K562 (cell line): ENCODE measurements around the gene C6orf15. TPM values are rescaled to one million over a fixed set of nuclear protein-coding genes. Genes with fewer than 3 reads are reported as not detected.
A peak's percentile ranks its signal among the peaks of the same experiment; 100 is the strongest.

ENCODE experiments used
- ATAC-seq: fragments of 200-7000 bp; cut with Tn5 transposase; 3 replicates; pipeline ENCODE4 v1.9.1; 2020; ENCODE audit warnings: moderate library complexity
- BruUV-seq: library from RNA; stranded (reverse); fragments of 400-500 nt; replicated peaks from 2 replicates; lab custom pipeline; 2021; lab: Mats Ljungman, UMichigan
- CTCF ChIA-PET: fragments of 300-600 bp; formaldehyde crosslinking; extraction: SDS; loops from one replicate; lab custom pipeline; 2021; ENCODE audit warnings: low intra/inter-chr PET ratio; lab: Yijun Ruan, JAX
- POLR2A ChIA-PET: fragments of 300-600, 350-650 bp; sonication (Branson Sonifier 250); formaldehyde crosslinking; extraction: SDS; loops from one replicate; lab custom pipeline; 2021; ENCODE audit warnings: antibody characterized with exemption, inconsistent platforms; lab: Yijun Ruan, JAX
- DNase-seq, 4 experiments: peaks; one replicate each; pipeline versions ENCODE4 v3.0.0 to v3.0.0-alpha.2; 2011 to 2018; ENCODE audit warnings: low spot score in 3 of 4, mixed read lengths in 3 of 4; ENCODE audit errors: extremely low read depth in 1 of 4
- FAIRE-seq: peaks from 2 replicates; lab custom pipeline; 2011; peaks lifted over from hg19 to GRCh38; lab: Jason Lieb, UNC
- H2AFZ ChIP-seq: 2 replicates; pipeline ENCODE4 v1.6.0; 2011; ENCODE audit warnings: low read depth, low read length, control low read depth, inconsistent platforms
- H3K27ac ChIP-seq: fragments of 200-600 bp; 3 replicates; pipeline ENCODE4 v1.8.0; 2011; ENCODE audit warnings: low read depth, mild to moderate bottlenecking, control low read depth, inconsistent platforms, low read length, moderate library complexity, mixed read lengths; ENCODE audit errors: extremely low read depth
- H3K27me3 ChIP-seq, 2 experiments: fragments of 300-600 bp in 1 of 2; 2 replicates in 1 of 2; 3 replicates in 1 of 2; pipeline versions ENCODE4 v1.6.0 to v1.8.0; 2011; ENCODE audit warnings: inconsistent platforms in 2 of 2, low read length in 2 of 2, mild to moderate bottlenecking in 1 of 2, mixed read lengths in 1 of 2, moderate library complexity in 1 of 2; ENCODE audit not compliant: control insufficient read depth in 2 of 2, insufficient read depth in 2 of 2
- H3K36me3 ChIP-seq: fragments of 300-600 bp; 3 replicates; pipeline ENCODE4 v1.8.0; 2011; ENCODE audit warnings: mild to moderate bottlenecking, low read length, inconsistent platforms; ENCODE audit not compliant: control insufficient read depth, insufficient read depth
- H3K4me1 ChIP-seq, 2 experiments: fragments of 200-600 bp in 1 of 2; replicated peaks in 1 of 2; 2 replicates in 1 of 2; 3 replicates in 1 of 2; pipeline versions ENCODE4 v1.5.1 to v1.8.0; 2011; ENCODE audit warnings: inconsistent platforms in 2 of 2, low read length in 2 of 2, mild to moderate bottlenecking in 1 of 2, mixed read lengths in 1 of 2, moderate library complexity in 1 of 2; ENCODE audit not compliant: control insufficient read depth in 2 of 2, insufficient read depth in 2 of 2
- H3K4me2 ChIP-seq: 2 replicates; pipeline ENCODE4 v1.6.1; 2011; ENCODE audit warnings: low read length, control low read depth, inconsistent platforms, mixed read lengths; ENCODE audit not compliant: insufficient read depth
- H3K4me3 ChIP-seq: fragments of 200-600 bp; sonication (generic), shearing (Covaris generic); 2 replicates; pipeline ENCODE4 v1.5.1; 2016; ENCODE audit warnings: control low read depth, inconsistent platforms
- H3K79me2 ChIP-seq: fragments of 200-600 bp; 3 replicates; pipeline ENCODE4 v1.8.0; 2011; ENCODE audit warnings: low read length, inconsistent platforms; ENCODE audit not compliant: control insufficient read depth, insufficient read depth
- H3K9ac ChIP-seq, 2 experiments: 2 replicates each; pipeline versions ENCODE4 v1.6.0 to v1.6.1; 2011; ENCODE audit warnings: low read depth in 2 of 2, low read length in 2 of 2, control low read depth in 1 of 2, inconsistent platforms in 1 of 2, mild to moderate bottlenecking in 1 of 2, mixed read lengths in 1 of 2; ENCODE audit not compliant: insufficient read depth in 1 of 2
- H3K9me1 ChIP-seq: one replicate; pipeline ENCODE4 v1.6.0; 2011; ENCODE audit warnings: inconsistent platforms, mild to moderate bottlenecking, low read length, moderate library complexity; ENCODE audit not compliant: control insufficient read depth, insufficient read depth
- H3K9me3 ChIP-seq: replicated peaks from 2 replicates; pipeline ENCODE4 v1.5.1; 2011; ENCODE audit warnings: low read depth, low read length, inconsistent platforms; ENCODE audit not compliant: control insufficient read depth, insufficient read depth
- H4K20me1 ChIP-seq: replicated peaks from 2 replicates; pipeline ENCODE4 v1.6.1; 2011; ENCODE audit warnings: low read length, inconsistent platforms, mixed read lengths; ENCODE audit not compliant: control insufficient read depth, insufficient read depth
- BACH1 ChIP-seq: fragments of 200-800 bp; sonication (Bioruptor generic); IDR thresholded peaks from 2 replicates; pipeline ENCODE4 v1.6.1; 2016; ENCODE audit warnings: missing genetic modification characterization, missing compliant biosample characterization
- FOSL1 ChIP-seq: fragments of 200-800 bp; sonication (Bioruptor generic); conservative IDR thresholded peaks from 2 replicates; pipeline ENCODE4 v1.6.1; 2016; ENCODE audit warnings: missing genetic modification characterization, missing compliant biosample characterization
- FOXA3 ChIP-seq, 2 experiments: fragments of 450-650 bp in 1 of 2; sonication (generic) in 1 of 2; formaldehyde crosslinking; IDR thresholded peaks in 1 of 2; conservative IDR thresholded peaks in 1 of 2; 2 replicates each; pipeline versions ENCODE4 v1.4.0 to v1.8.0; 2020 to 2022; ENCODE audit warnings: mild to moderate bottlenecking in 2 of 2, missing genetic modification reagents in 1 of 2
- FOXP1 ChIP-seq: sonication (generic); formaldehyde crosslinking; IDR thresholded peaks from 2 replicates; pipeline ENCODE4 v1.8.0; 2022; ENCODE audit warnings: mild to moderate bottlenecking, missing genetic modification reagents
- MCM3 ChIP-seq: fragments of 450-650 bp; IDR thresholded peaks from 2 replicates; pipeline ENCODE4 v1.6.1; 2016
- MTA2 ChIP-seq: fragments of 450-650 bp; IDR thresholded peaks from 2 replicates; pipeline ENCODE4 v1.6.1; 2016; ENCODE audit warnings: low read depth
- NCOR1 ChIP-seq: fragments of 450-650 bp; IDR thresholded peaks from 2 replicates; pipeline ENCODE4 v1.6.1; 2016; ENCODE audit warnings: mild to moderate bottlenecking, moderate library complexity
- POLR2G ChIP-seq: fragments of 200-400 bp; formaldehyde crosslinking; IDR thresholded peaks from 2 replicates; pipeline ENCODE4 v1.6.1; 2017; ENCODE audit warnings: low read depth, mild to moderate bottlenecking, antibody characterized with exemption, low read length, moderate library complexity
- SIN3B ChIP-seq: fragments of 450-650 bp; IDR thresholded peaks from 2 replicates; pipeline ENCODE4 v1.6.1; 2017; ENCODE audit warnings: low read depth, mild to moderate bottlenecking, moderate library complexity
- TAF7 ChIP-seq: fragments of 450-650 bp; IDR thresholded peaks from 2 replicates; pipeline ENCODE4 v1.6.1; 2016; ENCODE audit warnings: missing genetic modification characterization, missing compliant biosample characterization
- WHSC1 ChIP-seq: IDR thresholded peaks from one replicate; pipeline ENCODE4 v1.6.1; 2012; ENCODE audit warnings: low read length, control low read depth, inconsistent platforms
- ZNF263 ChIP-seq: sonication (generic); formaldehyde crosslinking; IDR thresholded peaks from 2 replicates; pipeline ENCODE4 v1.8.0; 2022; ENCODE audit warnings: mild to moderate bottlenecking, missing genetic modification reagents, borderline replicate concordance
- ZNF785 ChIP-seq: fragments of 250-450 bp; sonication (Bioruptor Pico); IDR thresholded peaks from 2 replicates; pipeline ENCODE4 v1.4.0; 2020; ENCODE audit warnings: mild to moderate bottlenecking
- WGBS: fragments of 100-300 bp; shearing (Covaris generic); methylation state at CpG from one replicate; pipeline ENCODE4 v1.1.6; 2016; ENCODE audit warnings: low coverage, mixed read lengths; ENCODE audit not compliant: insufficient coverage; ENCODE audit errors: missing lambda C conversion rate; 5-methylcytosine and 5-hydroxymethylcytosine counted together
- in situ Hi-C: fragments of 300-500 bp; cut with MboI; formaldehyde crosslinking; loops from 4 replicates; pipeline ENCODE4 v1.15.0; 2018; ENCODE audit warnings: inconsistent platforms, mixed read lengths
- intact Hi-C: fragments of 100-400 bp; cut with micrococcal nuclease; formaldehyde crosslinking; loops from 2 replicates; pipeline ENCODE4 v1.14.2; 2022
- polyA plus RNA-seq, 8 experiments: library from polyadenylated mRNA; depleted of rRNA in 4 of 8; stranded (reverse) in 5 of 8; unstranded in 3 of 8; fragments of >200 nt; fragmentation: Nextera tagmentation in 2 of 8; fragmentation: Illumina TruSeq in 1 of 8; extraction: Ambion mirVana in 2 of 8; extraction: Trizol in 1 of 8; gene quantifications; 2 replicates each; pipeline versions ENCODE4 v1.2.1 to v1.2.3, GENCODE V29; 2011 to 2014; ENCODE audit warnings: inconsistent platforms in 1 of 8, missing spikeins in 1 of 8
- total RNA-seq, 7 experiments: library from RNA; depleted of rRNA in 6 of 7; stranded (reverse); fragments of >200 nt in 6 of 7; fragmentation: Illumina TruSeq in 2 of 7; extraction: Trizol in 2 of 7; gene quantifications; 2 replicates each; pipeline versions ENCODE4 v1.2.1 to v1.2.3, GENCODE V29; 2011 to 2021; ENCODE audit warnings: low replicate concordance in 1 of 7
- TF ChIP-seq, protein P1 (sequence below): sonication (generic); formaldehyde crosslinking; IDR thresholded peaks from 2 replicates; pipeline ENCODE4 v1.8.0; 2022; ENCODE audit warnings: mild to moderate bottlenecking, missing genetic modification reagents
- TF ChIP-seq, protein P2 (sequence below), 2 experiments: fragments of 450-650 bp in 1 of 2; sonication (generic) in 1 of 2; formaldehyde crosslinking in 1 of 2; IDR thresholded peaks in 1 of 2; conservative IDR thresholded peaks in 1 of 2; 2 replicates each; pipeline versions ENCODE4 v1.6.1 to v1.8.1; 2016 to 2023; ENCODE audit warnings: mild to moderate bottlenecking in 2 of 2, moderate library complexity in 2 of 2, inconsistent platforms in 1 of 2, missing genetic modification reagents in 1 of 2

Gene C6orf15
- total and polyA plus RNA-seq, 9 of the 15 experiments (the other 6 are each of a cell fraction or from before 2014, with no cell fraction given), result not detected

DNA sequence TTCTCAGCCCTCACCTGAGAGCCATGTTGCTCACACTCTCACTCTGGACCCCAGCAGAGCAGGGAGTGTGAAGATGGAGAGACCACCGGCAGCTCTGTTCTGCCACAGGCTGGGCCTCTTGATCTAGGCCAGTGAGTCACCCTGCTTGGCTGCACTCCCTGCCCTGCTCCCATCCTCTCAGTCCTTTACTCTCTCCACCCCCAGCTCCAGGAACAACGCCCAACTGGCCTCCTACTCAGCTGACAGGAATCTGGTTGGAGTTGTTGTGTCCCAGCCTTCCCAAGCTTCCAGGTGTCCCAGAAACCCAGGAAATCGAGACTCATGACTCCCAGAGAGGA is 2.1 kb upstream of the C6orf15 start, which contains the start of gene PSORS1C1:
PSORS1C1 (plus strand) TSS at position 260 of the 338 bp plus-strand sequence. CDS start 14,833 bp downstream, outside the sequence.
- H3K4me2 ChIP-seq, result no peak within 1 kb of the TSS; the same call in 1 of the 2 replicates
- H2AFZ ChIP-seq, result 0 out of 2 replicates have a peak within 1 kb of the TSS, but pooled peaks have one; percentile 6
- H3K9ac ChIP-seq, result peak within 1 kb of the TSS in 1 of 2 experiments; percentile 37; a peak in 1 of 4 replicates
- H3K27ac ChIP-seq, result no peak within 1 kb of the TSS
- no peak for DNase-seq
- in situ Hi-C loops, result no loop called here
- no peaks in the 10 kb centered on the region for H3K9me3 ChIP-seq
- no peak for FAIRE-seq
- TF ChIP-seq POLR2G, result no peak
- no peak for TF ChIP-seq FOXA3 (CRISPR knock-in tag; conservative IDR thresholded peaks at IDR 0.05 in 1 of 2, IDR thresholded peaks at IDR 0.05 in 1 of 2)
- TF ChIP-seq MCM3, result no peak
- no peak for TF ChIP-seq ZNF263 (CRISPR knock-in tag)
- TF ChIP-seq SIN3B, result no peak
- TF ChIP-seq TAF7, result no peak
- TF ChIP-seq, protein P1, sequence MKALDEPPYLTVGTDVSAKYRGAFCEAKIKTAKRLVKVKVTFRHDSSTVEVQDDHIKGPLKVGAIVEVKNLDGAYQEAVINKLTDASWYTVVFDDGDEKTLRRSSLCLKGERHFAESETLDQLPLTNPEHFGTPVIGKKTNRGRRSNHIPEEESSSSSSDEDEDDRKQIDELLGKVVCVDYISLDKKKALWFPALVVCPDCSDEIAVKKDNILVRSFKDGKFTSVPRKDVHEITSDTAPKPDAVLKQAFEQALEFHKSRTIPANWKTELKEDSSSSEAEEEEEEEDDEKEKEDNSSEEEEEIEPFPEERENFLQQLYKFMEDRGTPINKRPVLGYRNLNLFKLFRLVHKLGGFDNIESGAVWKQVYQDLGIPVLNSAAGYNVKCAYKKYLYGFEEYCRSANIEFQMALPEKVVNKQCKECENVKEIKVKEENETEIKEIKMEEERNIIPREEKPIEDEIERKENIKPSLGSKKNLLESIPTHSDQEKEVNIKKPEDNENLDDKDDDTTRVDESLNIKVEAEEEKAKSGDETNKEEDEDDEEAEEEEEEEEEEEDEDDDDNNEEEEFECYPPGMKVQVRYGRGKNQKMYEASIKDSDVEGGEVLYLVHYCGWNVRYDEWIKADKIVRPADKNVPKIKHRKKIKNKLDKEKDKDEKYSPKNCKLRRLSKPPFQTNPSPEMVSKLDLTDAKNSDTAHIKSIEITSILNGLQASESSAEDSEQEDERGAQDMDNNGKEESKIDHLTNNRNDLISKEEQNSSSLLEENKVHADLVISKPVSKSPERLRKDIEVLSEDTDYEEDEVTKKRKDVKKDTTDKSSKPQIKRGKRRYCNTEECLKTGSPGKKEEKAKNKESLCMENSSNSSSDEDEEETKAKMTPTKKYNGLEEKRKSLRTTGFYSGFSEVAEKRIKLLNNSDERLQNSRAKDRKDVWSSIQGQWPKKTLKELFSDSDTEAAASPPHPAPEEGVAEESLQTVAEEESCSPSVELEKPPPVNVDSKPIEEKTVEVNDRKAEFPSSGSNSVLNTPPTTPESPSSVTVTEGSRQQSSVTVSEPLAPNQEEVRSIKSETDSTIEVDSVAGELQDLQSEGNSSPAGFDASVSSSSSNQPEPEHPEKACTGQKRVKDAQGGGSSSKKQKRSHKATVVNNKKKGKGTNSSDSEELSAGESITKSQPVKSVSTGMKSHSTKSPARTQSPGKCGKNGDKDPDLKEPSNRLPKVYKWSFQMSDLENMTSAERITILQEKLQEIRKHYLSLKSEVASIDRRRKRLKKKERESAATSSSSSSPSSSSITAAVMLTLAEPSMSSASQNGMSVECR, result no peak
- no peak for TF ChIP-seq MTA2
- 0 out of 2 replicates have a peak, but pooled peaks have one; percentile 42 for TF ChIP-seq FOSL1 (tag)
- no peak for TF ChIP-seq FOXP1 (CRISPR knock-in tag)
- no peak for TF ChIP-seq ZNF785 (CRISPR knock-in tag)
- TF ChIP-seq BACH1 (tag), result no peak
- TF ChIP-seq, protein P2, sequence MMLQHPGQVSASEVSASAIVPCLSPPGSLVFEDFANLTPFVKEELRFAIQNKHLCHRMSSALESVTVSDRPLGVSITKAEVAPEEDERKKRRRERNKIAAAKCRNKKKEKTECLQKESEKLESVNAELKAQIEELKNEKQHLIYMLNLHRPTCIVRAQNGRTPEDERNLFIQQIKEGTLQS (IDR thresholded peaks at IDR 0.05), result 0 out of 2 replicates have a peak, but pooled peaks have one; percentile 24
- TF ChIP-seq, protein P2 (CRISPR knock-in tag; conservative IDR thresholded peaks at IDR 0.05), result no peak
- no peak for TF ChIP-seq NCOR1
- no peak for TF ChIP-seq WHSC1
- CTCF ChIA-PET, result interaction anchor here (0.7 kb wide), 1 partner anchor 96 kb away, joined by 3 read pairs; no protein-coding TSS in a partner anchor
- H3K9me1 ChIP-seq, result no peaks in the 10 kb centered on the region
- H3K4me3 ChIP-seq, result no peak within 1 kb of the TSS
- peaks cover 65 to 88% of the 10 kb centered on the region in 2 experiments for H3K27me3 ChIP-seq
- no peaks in the 10 kb centered on the region for H3K79me2 ChIP-seq
- ATAC-seq, result no peak
- 3% methylated on average over 3 of the region's 3 CpGs for WGBS
- H3K36me3 ChIP-seq, result no peaks in the 10 kb centered on the region
- BruUV-seq, result no TSS peak
- H3K4me1 ChIP-seq, result no peaks in the 10 kb centered on the region; a peak in 2 of 5 replicates
- intact Hi-C loops, result no loop called here
- POLR2A ChIA-PET, result interaction anchor here (1.2 to 1.8 kb wide), 2 partner anchors 10 to 21 kb away, joined by 4 to 5 read pairs; no protein-coding TSS in a partner anchor
- H4K20me1 ChIP-seq, result no peaks in the 10 kb centered on the region; the same call in 1 of the 2 replicates
